ENCODE measurements around the gene FKBP8. TPM values are rescaled to one million over a fixed set of nuclear protein-coding genes. Genes with fewer than 3 reads are reported as not detected.

Gene FKBP8
- total RNA-seq, 1 experiment from 2014 or later = 169 TPM

GRCh38 chr19:18521692-18522123 lies 21.7 kb downstream of the FKBP8 start, which contains the start of gene ELL:
TSS of gene ELL (minus strand) at chr19:18522070. CDS start at chr19:18522055, 15 bp downstream.
- DNase-seq (ENCODE audit: low read depth) = no peak

DNA sequence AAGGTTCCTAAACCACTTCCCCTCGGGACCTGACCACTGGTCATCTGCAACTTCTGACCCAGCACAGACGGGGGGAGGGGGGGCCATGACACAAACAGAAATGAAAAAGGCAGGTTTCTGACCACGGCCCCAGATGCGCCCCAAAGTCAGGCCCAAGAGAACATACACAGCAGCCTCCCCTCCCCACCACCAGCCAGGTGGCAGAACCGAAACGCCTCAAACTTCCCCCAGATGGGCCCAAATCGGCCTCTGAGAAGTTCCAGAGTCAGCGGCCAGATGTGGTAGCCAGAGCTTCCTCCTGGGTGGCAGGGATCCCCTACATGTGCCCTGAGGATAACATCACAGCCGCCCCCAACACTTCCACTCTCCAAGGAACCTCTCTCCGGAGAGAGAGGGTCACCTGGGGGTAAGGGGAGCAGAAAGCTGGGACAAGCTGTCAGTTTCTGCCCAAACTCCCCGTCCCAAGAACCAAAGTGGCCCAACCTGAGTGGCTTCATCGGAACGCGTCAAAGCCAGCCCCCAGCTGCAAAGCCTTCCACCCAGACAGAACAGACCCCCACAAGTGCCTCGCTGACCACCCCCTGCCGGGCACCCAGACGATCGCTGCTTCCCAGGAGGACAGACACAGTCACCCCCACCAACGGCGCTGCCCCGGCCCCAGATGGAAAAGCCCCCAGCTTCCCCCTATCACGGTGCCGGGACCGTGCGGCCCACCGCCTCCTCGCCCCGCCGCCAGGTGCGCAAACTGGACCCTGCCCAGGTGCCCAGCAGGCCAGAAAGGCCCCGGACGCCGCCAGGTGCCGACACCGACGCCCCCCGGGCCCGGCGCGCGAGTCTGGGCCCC lies 22.3 kb downstream of the FKBP8 start:
- DNase-seq (ENCODE audit: low read depth) = peak; percentile 40

DNA sequence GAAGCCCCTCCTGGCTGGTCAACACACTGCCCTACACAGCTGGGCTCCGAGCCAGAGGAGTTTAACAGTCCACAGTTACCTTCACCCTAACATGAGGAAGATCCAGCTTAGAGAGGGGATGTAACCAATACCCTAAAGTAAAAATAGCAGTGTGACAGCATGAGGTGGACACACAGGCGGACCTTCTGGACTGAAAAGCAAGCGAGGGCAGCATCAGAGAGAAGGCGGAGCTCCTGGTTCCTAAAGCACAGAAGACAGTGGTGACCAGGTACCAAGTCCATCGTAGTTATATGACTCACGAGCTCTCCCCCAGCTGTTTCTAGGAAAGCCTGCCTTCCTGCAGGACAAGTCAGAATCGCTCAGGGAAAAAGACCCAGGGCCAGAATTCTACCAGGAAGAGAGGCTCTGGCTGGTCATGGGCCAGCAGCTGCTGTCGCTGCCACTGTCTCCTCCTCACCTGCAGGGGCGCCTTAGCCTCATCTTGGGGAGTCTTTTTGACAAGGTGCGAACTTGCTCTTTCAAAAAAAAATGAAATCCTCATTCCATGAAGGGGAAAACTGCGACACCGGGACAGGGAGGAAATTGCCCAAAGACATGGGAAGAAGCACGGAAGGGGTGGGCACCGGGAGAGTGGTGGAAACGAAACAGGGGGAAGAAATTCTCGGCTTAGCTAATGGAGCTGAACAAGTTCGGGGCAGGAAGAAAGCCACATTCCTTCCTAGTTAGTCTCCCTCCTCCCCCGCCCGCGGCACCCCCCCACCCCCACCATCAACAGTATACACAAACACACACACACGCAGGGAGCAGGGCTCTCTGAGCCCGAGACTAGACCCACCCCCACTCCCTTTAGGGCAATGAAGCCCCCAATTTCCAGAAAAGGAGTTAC lies 23.2 kb downstream of the FKBP8 start:
- peak; percentile 82 for DNase-seq (ENCODE audit: low read depth)

GRCh38 chr19:18518639-18519038 lies 24.7 kb downstream of the FKBP8 start:
- no peak for DNase-seq (ENCODE audit: low read depth)

DNA sequence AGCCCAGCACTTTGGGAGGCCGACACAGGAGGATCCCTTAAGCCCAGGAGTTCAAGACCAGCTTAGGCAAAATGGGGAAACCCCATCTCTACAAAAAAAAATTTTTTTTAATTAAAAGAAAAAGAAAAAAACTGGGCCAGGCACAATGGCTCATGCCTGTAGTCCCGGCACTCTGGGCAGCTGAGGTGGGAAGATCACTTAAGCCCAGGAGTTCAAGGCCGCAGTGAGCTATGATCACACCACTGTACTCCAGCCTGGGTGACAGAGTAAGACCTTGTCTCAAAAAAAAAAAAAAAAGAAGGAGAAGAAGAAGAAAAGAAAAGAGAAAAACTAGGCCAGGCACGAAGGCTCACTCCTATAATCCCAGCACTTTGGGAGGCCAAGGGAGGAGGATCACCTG lies 25.8 kb downstream of the FKBP8 start:
- no peak for DNase-seq (ENCODE audit: low read depth)

DNA sequence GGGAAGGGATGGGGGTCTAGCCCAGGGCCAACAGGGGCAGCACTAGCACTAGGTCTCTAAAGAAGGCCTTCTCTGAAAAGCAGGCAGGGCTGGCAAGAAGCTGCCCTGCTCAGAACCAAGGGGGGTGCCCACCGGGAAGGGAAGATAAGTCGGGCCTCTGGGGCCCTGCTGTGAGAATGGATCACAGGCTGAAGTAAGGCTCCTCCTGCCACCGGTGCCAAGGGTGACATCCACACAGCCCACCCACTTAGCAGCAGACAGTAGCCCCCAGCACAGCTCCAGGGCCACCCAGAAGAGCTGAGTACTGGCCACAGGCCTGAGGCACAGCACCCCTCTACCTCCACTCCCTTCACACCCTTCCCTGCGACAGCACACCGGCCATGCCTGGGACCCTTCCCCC lies 27.4 kb downstream of the FKBP8 start:
- no peak for DNase-seq (ENCODE audit: low read depth)

GRCh38 chr19:18514800-18515682 lies 28.3 kb downstream of the FKBP8 start:
- DNase-seq (ENCODE audit: low read depth) = peak; percentile 43

DNA sequence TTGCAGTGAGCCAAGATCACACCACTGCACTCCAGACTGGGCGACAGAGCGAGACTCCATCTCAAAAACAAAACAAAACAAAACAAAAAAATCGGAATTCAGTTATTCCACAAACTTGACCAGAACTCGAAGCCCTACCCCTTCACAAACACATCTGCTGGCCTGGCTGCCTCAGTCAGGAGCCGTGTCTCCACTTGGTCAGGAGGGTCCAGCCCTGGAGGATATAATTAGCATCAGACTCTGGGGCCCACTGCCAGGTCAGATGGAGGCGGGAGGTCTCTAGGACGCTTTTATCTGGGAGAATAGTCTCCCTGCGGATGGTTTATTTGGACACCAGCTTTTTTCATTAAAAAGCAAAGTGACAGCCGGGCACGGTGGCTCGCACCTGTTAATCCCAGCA lies 29.5 kb downstream of the FKBP8 start:
- DNase-seq (ENCODE audit: low read depth) = no peak

DNA sequence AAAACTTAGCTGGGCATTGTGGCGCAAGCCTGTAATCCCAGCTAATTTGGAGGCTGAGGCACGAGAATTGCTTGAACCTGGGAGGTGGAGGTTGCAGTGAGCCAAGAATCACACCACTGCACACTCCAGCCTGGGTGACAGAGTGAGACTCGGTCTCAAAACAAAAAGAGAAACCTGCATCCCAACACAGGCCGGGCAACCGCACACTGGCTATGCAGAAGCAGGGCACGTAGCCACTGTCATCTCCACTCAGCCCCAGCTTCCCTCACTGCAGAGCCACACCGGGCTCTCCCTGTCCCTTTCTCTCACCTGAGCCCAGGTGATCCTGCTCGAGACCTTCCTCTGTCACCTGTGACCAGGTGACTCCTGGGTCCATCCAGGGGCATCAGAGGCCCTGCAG lies 33.2 kb downstream of the FKBP8 start:
- DNase-seq (ENCODE audit: low read depth) = no peak

DNA sequence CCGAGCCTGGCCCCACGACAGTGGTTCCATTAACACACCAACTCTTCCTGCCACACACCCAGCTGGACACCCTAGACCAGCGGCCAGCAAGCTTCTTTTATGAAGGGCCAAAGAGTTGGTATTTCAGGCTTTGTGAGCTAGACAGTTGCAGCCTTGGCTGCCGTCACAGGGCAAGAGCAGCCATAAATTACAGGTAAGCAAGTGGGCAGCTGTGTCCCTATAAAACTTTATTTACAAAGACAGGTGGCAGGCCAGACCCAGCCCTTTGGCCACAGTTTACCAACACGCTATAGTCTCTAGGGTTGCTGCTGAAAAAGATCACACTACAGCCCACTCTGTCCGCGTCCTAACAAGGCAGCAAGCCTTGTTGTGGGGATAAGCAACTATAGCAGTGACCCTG lies 34.8 kb downstream of the FKBP8 start:
- no peak for DNase-seq (ENCODE audit: low read depth)

- no peak for DNase-seq (ENCODE audit: low read depth)
Observed at GRCh38 chr19:18507727-18508440, 35.5 kb downstream of the FKBP8 start.

DNA sequence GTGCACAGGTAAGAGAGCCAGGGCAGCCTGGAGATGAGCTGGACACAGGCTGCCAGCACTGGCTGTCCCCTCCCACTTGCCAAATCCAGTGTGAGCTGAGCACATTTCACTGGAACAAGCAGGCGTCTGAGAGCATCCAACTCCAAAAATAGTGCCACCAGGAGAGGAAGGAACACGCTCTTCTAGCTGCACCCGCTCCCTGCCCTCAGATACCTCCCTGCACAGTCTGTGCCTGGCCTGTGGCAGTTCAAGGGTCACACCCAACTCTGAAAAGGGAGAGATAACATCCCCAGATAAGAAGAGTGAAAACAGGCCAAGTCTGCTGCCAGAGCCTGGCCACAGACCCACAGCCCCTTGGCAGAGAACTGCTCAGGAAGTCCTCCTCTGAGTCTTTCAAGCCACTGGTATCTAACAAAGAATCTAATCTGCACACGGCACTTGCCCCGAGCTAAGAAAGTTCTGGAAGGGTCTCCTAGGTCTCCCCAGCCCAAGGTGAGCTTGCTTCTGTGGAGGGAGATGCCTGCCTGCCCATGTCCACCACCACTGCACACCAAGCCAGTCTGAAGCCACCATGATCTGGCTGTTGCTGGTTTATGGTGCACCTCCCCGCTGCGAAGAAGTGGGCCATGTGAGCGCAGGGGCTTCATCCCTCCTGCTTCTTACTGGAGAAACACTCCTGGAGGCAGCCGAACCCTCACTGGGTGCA lies 36.2 kb downstream of the FKBP8 start:
- no peak for DNase-seq (ENCODE audit: low read depth)

GRCh38 chr19:18506101-18506930 lies 37.1 kb downstream of the FKBP8 start:
- DNase-seq (ENCODE audit: low read depth) = no peak

DNA sequence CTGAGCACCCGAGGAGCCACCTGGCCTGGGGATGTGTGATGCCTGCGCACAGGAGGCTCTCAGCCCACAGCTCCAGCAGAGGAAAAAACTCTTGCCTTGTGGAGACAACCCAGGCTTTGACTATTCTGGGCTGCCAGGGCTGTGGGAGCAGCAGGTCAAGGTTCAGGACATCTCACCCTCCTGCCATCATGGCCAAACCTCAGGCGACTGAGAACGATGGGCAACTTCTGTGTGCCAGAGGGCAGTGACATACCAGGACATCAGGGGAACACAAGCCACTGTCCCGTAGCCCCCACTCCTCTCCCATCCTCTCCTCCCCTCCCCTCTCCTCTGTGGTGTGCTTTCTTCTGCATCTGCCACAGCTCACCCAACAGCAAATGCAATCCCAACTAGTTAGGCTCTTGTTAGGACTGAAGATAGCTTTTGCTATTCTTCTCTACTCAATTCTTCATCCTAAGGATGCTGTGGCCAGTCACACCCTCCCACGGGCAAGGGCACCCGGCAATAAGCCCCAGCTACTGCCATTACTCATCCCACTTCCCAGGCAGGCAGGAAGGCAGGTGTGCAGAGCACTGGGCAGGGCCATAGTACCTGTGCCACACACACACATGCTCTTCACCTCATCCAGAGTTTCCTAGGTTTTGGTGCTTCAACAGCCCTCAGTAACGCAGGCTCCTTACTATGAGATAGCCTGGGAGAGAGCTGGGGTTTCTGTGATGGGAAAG lies 38.3 kb downstream of the FKBP8 start:
- DNase-seq (ENCODE audit: low read depth) = no peak

GRCh38 chr19:18503971-18504885 lies 39.1 kb downstream of the FKBP8 start:
- no peak for DNase-seq (ENCODE audit: low read depth)

- no peak for DNase-seq (ENCODE audit: low read depth)
Observed at GRCh38 chr19:18503337-18503970, 39.9 kb downstream of the FKBP8 start.

GRCh38 chr19:18502638-18503294 lies 40.6 kb downstream of the FKBP8 start:
- DNase-seq (ENCODE audit: low read depth) = no peak

All from Daoy (cell line).